Activated CD4-positive, alpha-beta T cell treated with anti-CD3 and anti-CD28 coated beads for 48 hours (primary cell): Measurements from ENCODE around the gene ARHGAP4.

Source experiments
- DNase-seq: peaks from one replicate; pipeline ENCODE4 v3.0.0-alpha.2; 2020

Gene ARHGAP4

GRCh38 chrX:153877571-153878261 is 48.3 kb downstream of the ARHGAP4 start:
- no peak for DNase-seq

- DNase-seq, result no peak
Measured at GRCh38 chrX:153876112-153876491, 50.0 kb downstream of the ARHGAP4 start.

- peak; percentile 68 for DNase-seq
Measured at GRCh38 chrX:153875391-153876111, 50.5 kb downstream of the ARHGAP4 start.

GRCh38 chrX:153874366-153875125 is 51.5 kb downstream of the ARHGAP4 start:
- no peak for DNase-seq

- DNase-seq, result no peak
Measured at GRCh38 chrX:153874085-153874365, 52.0 kb downstream of the ARHGAP4 start.

GRCh38 chrX:153873282-153874084 is 52.6 kb downstream of the ARHGAP4 start:
- DNase-seq, result no peak

- no peak for DNase-seq
Measured at GRCh38 chrX:153871946-153872878, 53.9 kb downstream of the ARHGAP4 start.

GRCh38 chrX:153871451-153871850 is 54.6 kb downstream of the ARHGAP4 start:
- DNase-seq, result no peak

- DNase-seq, result no peak
Measured at GRCh38 chrX:153870791-153871360, 55.2 kb downstream of the ARHGAP4 start.

GRCh38 chrX:153870288-153870690 is 55.8 kb downstream of the ARHGAP4 start:
- DNase-seq, result no peak

- DNase-seq, result no peak
Measured at GRCh38 chrX:153869473-153870287, 56.4 kb downstream of the ARHGAP4 start.

- no peak for DNase-seq
Measured at GRCh38 chrX:153868576-153869472, 57.2 kb downstream of the ARHGAP4 start.

- no peak for DNase-seq
Measured at GRCh38 chrX:153867671-153868070, 58.4 kb downstream of the ARHGAP4 start.

- DNase-seq, result no peak
Measured at GRCh38 chrX:153867139-153867538, 58.9 kb downstream of the ARHGAP4 start.

- DNase-seq, result no peak
Measured at GRCh38 chrX:153866302-153867019, 59.6 kb downstream of the ARHGAP4 start.

GRCh38 chrX:153865685-153866084 is 60.4 kb downstream of the ARHGAP4 start:
- DNase-seq, result no peak

GRCh38 chrX:153865321-153865580 is 60.8 kb downstream of the ARHGAP4 start:
- DNase-seq, result no peak

- no peak for DNase-seq
Measured at GRCh38 chrX:153864561-153865320, 61.3 kb downstream of the ARHGAP4 start.
